ENCODE data around the gene ZNF827. TPM values are rescaled to one million over a fixed set of nuclear protein-coding genes. Genes with fewer than 3 reads are reported as not detected.

The ZNF827 gene
- total and polyA plus RNA-seq, 2 of the 8 experiments (the other 6 are each of a cell fraction or from before 2014, with no cell fraction given) = 25.3 to 26.2 TPM

DNA sequence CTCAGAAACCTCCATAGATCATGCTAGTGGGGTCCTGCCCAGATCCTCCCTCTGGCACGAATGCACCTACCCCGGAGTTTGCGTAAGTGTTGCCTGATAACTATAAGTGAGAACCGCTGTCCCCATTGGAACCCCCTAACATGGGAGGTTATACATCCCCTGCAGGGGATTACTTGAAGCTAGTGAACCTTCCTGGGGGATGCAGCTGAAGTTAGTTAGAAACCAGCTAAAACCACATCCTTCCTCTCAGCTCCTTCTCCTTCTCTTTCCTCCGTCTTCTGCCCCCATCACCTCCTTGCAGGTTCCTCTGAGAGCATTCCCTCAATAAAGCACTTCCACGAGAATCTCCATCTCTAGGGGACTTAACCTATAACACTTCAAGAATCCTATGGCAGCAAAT lies 95.0 kb downstream of the ZNF827 start:
- no peaks in the 10 kb centered on the region for H3K23me2 ChIP-seq (ENCODE audit: low read depth, low read length)
- no peak overlapping the region for H2BK5ac ChIP-seq (ENCODE audit: low read depth, low read length)
- peaks cover 0 to 13% (median 10%) of the 10 kb centered on the region in 4 experiments; a peak in 4 of 7 replicates for H3K4me1 ChIP-seq (replicated peaks in 1 of 4; ENCODE audit: control insufficient read depth in 3 of 4, insufficient read depth in 4 of 4, low read length in 3 of 4)
- peaks cover 2 to 39% (median 12%) of the 10 kb centered on the region in 4 experiments; a peak in 6 of 8 replicates for H3K36me3 ChIP-seq (ENCODE audit: control insufficient read depth in 2 of 4, insufficient read depth in 4 of 4, low read length in 3 of 4)
- CTCF ChIA-PET (ENCODE audit: partially characterized antibody) = interaction anchor here (0.6 to 1.5 kb wide), 4 partner anchors 8 to 94 kb away, joined by 3 read pairs; no protein-coding TSS in a partner anchor
- H3K18ac ChIP-seq (ENCODE audit: extremely low read depth, low read length) = 0 out of 2 replicates have a peak overlapping the region, but pooled peaks have one; percentile 20
- no peak overlapping the region; the same call in 1 of the 2 replicates for H2BK12ac ChIP-seq (ENCODE audit: low read depth, low read length)
- no peak overlapping the region for H2AK5ac ChIP-seq (ENCODE audit: low read depth, low read length)
- H3K9me3 ChIP-seq (ENCODE audit: insufficient read depth in 2 of 2, low read depth in 1 of 2, low read length in 1 of 2) = no peaks in the 10 kb centered on the region
- no peak overlapping the region for H4K8ac ChIP-seq (ENCODE audit: extremely low read depth, insufficient read depth, low read length)
- H3K79me2 ChIP-seq (ENCODE audit: control insufficient read depth in 1 of 2, insufficient read depth in 2 of 2, low read length in 2 of 2) = no peaks in the 10 kb centered on the region; a peak in 1 of 4 replicates
- H4K91ac ChIP-seq (replicated peaks; ENCODE audit: insufficient read length, low read length) = peak overlapping the region; percentile 51
- no peaks in the 10 kb centered on the region for H4K20me1 ChIP-seq (replicated peaks in 1 of 2; ENCODE audit: control insufficient read depth in 1 of 2, insufficient read depth in 2 of 2, low read length in 2 of 2)
- H2BK20ac ChIP-seq (ENCODE audit: low read length) = no peak overlapping the region
- H3K9ac ChIP-seq (replicated peaks in 1 of 4; ENCODE audit: extremely low read depth in 1 of 4, low read depth in 3 of 4, low read length in 3 of 4) = no peak overlapping the region
- DNase-seq (ENCODE audit: low read depth in 1 of 2, low spot score in 2 of 2) (no peak), FAIRE-seq (no peak)
- no peaks in the 10 kb centered on the region for H3K79me1 ChIP-seq (ENCODE audit: low read depth, low read length)
- H3K56ac ChIP-seq (replicated peaks; ENCODE audit: insufficient read length, low read depth, low read length) = no peak overlapping the region
- H3K23ac ChIP-seq (ENCODE audit: insufficient read length) = no peak overlapping the region
- no peak overlapping the region for H3K27ac ChIP-seq (ENCODE audit: low read depth, low read length)
- no peak overlapping the region for H3K4me3 ChIP-seq (ENCODE audit: extremely low read depth in 1 of 4, insufficient read depth in 2 of 4, low read depth in 3 of 4, low read length in 4 of 4)
- H3K4me2 ChIP-seq (ENCODE audit: insufficient read depth in 1 of 2, low read depth in 2 of 2, low read length in 2 of 2) = no peak overlapping the region
- WGBS, 2 experiments (ENCODE audit: extremely low coverage in 1 of 2, insufficient coverage in 1 of 2, insufficient read length in 1 of 2, insufficient replicate concordance in 2 of 2, low coverage in 1 of 2, low lambda C conversion rate in 2 of 2, missing lambda C conversion rate in 1 of 2) = 97% methylated on average over 6 of the region's 6 CpGs; no CpG with 5 or more reads in 1 of the 2 experiments
- no peak overlapping the region for H3K4ac ChIP-seq (replicated peaks; ENCODE audit: insufficient read length, low read depth, low read length)
- H3K27me3 ChIP-seq (replicated peaks in 1 of 4; ENCODE audit: control insufficient read depth in 3 of 4, extremely low read depth in 1 of 4, insufficient read depth in 3 of 4, low read length in 3 of 4) = no peaks in the 10 kb centered on the region
- POLR2A ChIA-PET (ENCODE audit: partially characterized antibody) = interaction anchor here (1.3 to 1.5 kb wide), 2 partner anchors 12 to 15 kb away, joined by 3 to 4 read pairs; no protein-coding TSS in a partner anchor
- no peak overlapping the region for H4K5ac ChIP-seq (ENCODE audit: insufficient read length, low read depth, low read length)
- no peak overlapping the region for H2BK15ac ChIP-seq (ENCODE audit: low read length)
- no peak overlapping the region for H2BK120ac ChIP-seq (replicated peaks; ENCODE audit: low read depth, low read length)
- H3K14ac ChIP-seq (ENCODE audit: insufficient read length) = no peak overlapping the region
- no peak overlapping the region for H2AFZ ChIP-seq (ENCODE audit: low read length)
- TF ChIP-seq RBBP5 (IDR thresholded peaks at IDR 0.05; ENCODE audit: borderline replicate concordance, low read depth, low read length) (no peak), SP2 (IDR thresholded peaks at IDR 0.05; ENCODE audit: low read length) (no peak), SAP30 (IDR thresholded peaks at IDR 0.05; ENCODE audit: insufficient read depth, insufficient replicate concordance, low read length) (no peak)

Measured in H1 (cell line).